A549 treated with ZK216348 at 1 μM for 4 hours (cell line): Measurements from ENCODE around the gene ARL6IP5. TPM values are rescaled to one million over a fixed set of nuclear protein-coding genes. Genes with fewer than 3 reads are reported as not detected.

Experiments
- total RNA-seq: library from RNA; stranded (reverse); fragments of 200-300 nt; extraction: Qiagen RNA extraction; gene quantifications from 5 replicates; pipeline ENCODE4 v1.2.3, GENCODE V29; 2022; ENCODE audit warnings: low read depth

Gene ARL6IP5
- total RNA-seq = 81.6 to 99.0 TPM (median 82.2 TPM) in 5 replicates

GRCh38 chr3:69084326-69085167, at the start of gene ARL6IP5:
Gene ARL6IP5, plus strand, starts transcription at chr3:69084937. Its CDS starts 111 bp downstream, at chr3:69085048.

GRCh38 chr3:69051756-69052471, 32.8 kb upstream of the ARL6IP5 start, which contains the start of gene TMF1:
Gene TMF1, minus strand, starts transcription at chr3:69052333. Its CDS starts 247 bp downstream, at chr3:69052086.

GRCh38 chr3:69080233-69080920, 4.4 kb upstream of the ARL6IP5 start, which contains the start of gene UBA3:
Gene UBA3, minus strand, starts transcription at chr3:69080365. Its CDS starts 12 bp downstream, at chr3:69080353.

GRCh38 chr3:69122403-69122802, 37.7 kb downstream of the ARL6IP5 start, which contains the start of gene LMOD3:
Gene LMOD3, minus strand, starts transcription at chr3:69122595. Its CDS starts 209 bp downstream, at chr3:69122386.

Other genes starting within 250 kb of the ARL6IP5 start
- gene TAFA4, start 152.4 kb upstream of the ARL6IP5 start, total RNA-seq = not detected in 5 replicates
- 5.9 to 13.7 TPM (median 9.8 TPM) in 5 replicates for gene EOGT, start 71.3 kb upstream of the ARL6IP5 start, total RNA-seq
- 12.4 to 16.6 TPM (median 13.5 TPM) in 5 replicates for gene TMF1, start 32.6 kb upstream of the ARL6IP5 start, total RNA-seq
- gene UBA3, start 4.6 kb upstream of the ARL6IP5 start, total RNA-seq = 18.7 to 27.9 TPM (median 24.0 TPM) in 5 replicates
- gene LMOD3, start 37.7 kb downstream of the ARL6IP5 start, total RNA-seq = not detected in 5 replicates